Mesodermal cell (in vitro differentiated cells): ENCODE data around the gene ATG2B.

Source experiments
- H3K27ac ChIP-seq: 2 replicates; pipeline ENCODE4 v1.7.0; 2013; ENCODE audit warnings: mild to moderate bottlenecking, low read depth, low read length, moderate library complexity; ENCODE audit not compliant: severe bottlenecking
- H3K36me3 ChIP-seq: 2 replicates; pipeline ENCODE4 v1.7.1; 2013; ENCODE audit warnings: mild to moderate bottlenecking, low read length, moderate library complexity; ENCODE audit not compliant: control insufficient read depth, insufficient read depth
- H3K4me1 ChIP-seq: one replicate; pipeline ENCODE4 v1.7.1; 2013; ENCODE audit warnings: mild to moderate bottlenecking, low read length; ENCODE audit not compliant: insufficient read depth, control insufficient read depth, poor library complexity, severe bottlenecking
- H3K4me3 ChIP-seq: 2 replicates; pipeline ENCODE4 v1.7.0; 2013; ENCODE audit warnings: low read length, control low read depth, mild to moderate bottlenecking; ENCODE audit not compliant: insufficient read depth, poor library complexity, severe bottlenecking; ENCODE audit errors: extremely low read depth
- H3K9me3 ChIP-seq: 2 replicates; pipeline ENCODE4 v1.7.1; 2013; ENCODE audit warnings: mild to moderate bottlenecking, low read length, moderate library complexity; ENCODE audit not compliant: control insufficient read depth
- WGBS, 2 experiments: methylation state at CpG; one replicate each; pipeline ENCODE4 v1.1.5; 2013; ENCODE audit warnings: missing lambda C conversion rate in 2 of 2; ENCODE audit not compliant: insufficient coverage in 2 of 2; 5-methylcytosine and 5-hydroxymethylcytosine counted together

The ATG2B gene

DNA sequence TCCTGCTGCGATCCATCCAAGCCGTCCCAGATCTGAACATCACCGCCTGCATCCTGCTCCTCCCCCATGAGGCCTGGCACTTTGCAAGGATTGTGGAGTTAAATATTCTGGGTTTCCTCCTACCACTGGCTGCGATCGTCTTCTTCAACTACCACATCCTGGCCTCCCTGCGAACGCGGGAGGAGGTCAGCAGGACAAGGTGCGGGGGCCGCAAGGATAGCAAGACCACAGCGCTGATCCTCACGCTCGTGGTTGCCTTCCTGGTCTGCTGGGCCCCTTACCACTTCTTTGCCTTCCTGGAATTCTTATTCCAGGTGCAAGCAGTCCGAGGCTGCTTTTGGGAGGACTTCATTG, 99.0 kb downstream of the ATG2B start:
- 94 to 97% methylated on average over 6 to 12 of the region's 14 CpGs for WGBS, 2 experiments
- no peak overlapping the region for H3K4me3 ChIP-seq
- H3K4me1 ChIP-seq: peaks cover 21% of the 10 kb centered on the region
- H3K27ac ChIP-seq: no peak overlapping the region
- H3K9me3 ChIP-seq: no peaks in the 10 kb centered on the region
- H3K36me3 ChIP-seq: no peaks in the 10 kb centered on the region

DNA sequence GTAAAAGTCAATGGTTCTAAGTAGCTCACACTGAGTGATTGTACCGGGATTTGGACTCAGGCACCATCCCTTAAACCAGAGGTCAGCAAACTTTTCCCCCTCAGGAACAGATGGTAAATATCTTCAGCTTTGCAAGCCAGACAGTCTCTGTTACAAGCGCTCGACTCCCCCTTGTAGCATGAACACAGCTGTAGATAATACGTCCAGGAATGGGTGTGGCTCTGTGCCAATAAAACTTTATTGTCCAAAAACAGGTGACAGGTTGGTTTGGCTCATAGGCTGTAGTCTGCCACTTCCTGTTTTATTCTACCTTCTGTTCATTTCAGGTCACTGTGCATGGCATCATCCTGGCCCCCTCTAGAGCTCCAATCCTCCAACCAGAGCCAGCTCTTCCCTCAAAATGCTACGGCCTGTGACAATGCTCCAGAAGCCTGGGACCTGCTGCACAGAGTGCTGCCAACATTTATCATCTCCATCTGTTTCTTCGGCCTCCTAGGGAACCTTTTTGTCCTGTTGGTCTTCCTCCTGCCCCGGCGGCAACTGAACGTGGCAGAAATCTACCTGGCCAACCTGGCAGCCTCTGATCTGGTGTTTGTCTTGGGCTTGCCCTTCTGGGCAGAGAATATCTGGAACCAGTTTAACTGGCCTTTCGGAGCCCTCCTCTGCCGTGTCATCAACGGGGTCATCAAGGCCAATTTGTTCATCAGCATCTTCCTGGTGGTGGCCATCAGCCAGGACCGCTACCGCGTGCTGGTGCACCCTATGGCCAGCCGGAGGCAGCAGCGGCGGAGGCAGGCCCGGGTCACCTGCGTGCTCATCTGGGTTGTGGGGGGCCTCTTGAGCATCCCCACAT, 99.6 kb downstream of the ATG2B start:
- 95% methylated on average over 19 to 20 of the region's 20 CpGs for WGBS, 2 experiments
- no peak overlapping the region for H3K27ac ChIP-seq
- H3K9me3 ChIP-seq: no peaks in the 10 kb centered on the region
- no peak overlapping the region for H3K4me3 ChIP-seq
- H3K4me1 ChIP-seq: peaks cover 15% of the 10 kb centered on the region
- H3K36me3 ChIP-seq: no peaks in the 10 kb centered on the region

DNA sequence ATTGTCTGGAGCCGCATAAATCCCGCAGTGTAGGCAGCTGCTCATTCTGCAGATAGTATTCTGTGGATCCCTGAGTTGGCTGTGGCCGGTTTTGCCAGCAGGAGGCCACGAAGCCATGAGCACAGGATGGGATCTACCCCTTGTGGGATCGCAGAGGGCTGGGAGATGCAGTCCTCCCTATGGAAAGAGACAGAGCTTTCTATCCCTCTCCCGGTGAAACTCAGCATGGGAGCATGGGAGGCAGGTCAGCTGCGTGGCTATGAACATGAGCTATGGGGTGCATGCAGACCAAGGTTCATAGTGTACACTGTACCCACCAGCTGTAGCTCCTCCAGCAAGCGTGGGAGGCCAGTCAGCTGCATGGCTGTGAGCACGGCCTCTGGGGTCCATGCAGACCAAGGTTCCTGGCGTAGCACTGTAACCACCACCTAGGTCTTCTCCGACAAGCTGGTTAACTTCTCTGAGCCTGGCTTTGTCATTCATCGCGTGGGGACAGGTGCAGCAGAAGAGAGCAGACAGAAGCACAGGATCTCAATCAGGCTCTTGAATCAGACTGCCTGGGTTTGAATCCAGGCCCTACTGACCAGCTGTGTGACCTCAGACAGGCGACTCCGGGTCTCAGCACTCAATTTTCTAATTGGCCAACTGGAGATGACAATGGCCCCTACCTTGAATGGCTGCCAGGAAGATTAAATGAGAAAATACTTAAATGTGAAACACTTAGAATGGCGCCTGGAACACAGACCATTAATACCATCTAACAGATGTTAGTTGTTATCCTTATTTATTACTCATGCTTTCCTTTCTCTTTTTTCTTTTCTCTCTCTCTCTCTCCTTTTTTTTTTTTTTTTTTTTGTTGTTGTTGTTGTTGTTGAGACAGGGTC, 101.1 kb downstream of the ATG2B start:
- WGBS, 2 experiments: 89 to 92% methylated on average over 14 to 15 of the region's 16 CpGs
- Histone ChIP-seq H3K27ac (no peak overlapping the region), H3K4me1 (peaks cover 2% of the 10 kb centered on the region), H3K9me3 (no peaks in the 10 kb centered on the region), H3K4me3 (no peak overlapping the region), H3K36me3 (no peaks in the 10 kb centered on the region)

DNA sequence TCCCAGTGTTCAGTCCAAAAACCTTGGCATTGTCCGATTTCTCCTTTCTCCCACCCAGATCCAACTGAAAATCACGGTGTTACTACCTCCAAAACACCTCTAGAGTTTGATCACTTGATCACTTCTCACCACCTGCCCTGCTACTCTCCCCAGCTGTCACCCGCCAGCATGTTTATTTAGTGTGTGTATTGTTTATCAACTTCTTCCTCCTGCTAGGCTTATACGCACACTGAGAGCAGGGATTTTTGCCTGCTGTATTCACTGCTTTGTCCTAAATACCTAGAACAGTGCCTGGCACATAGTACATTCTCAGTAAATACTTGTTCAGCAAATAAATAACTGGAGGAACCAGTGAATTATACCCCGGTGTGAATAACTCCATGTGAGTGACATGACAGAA, 102.1 kb downstream of the ATG2B start:
- no peaks in the 10 kb centered on the region for H3K9me3 ChIP-seq
- H3K4me1 ChIP-seq: no peaks in the 10 kb centered on the region
- H3K36me3 ChIP-seq: no peaks in the 10 kb centered on the region
- H3K4me3 ChIP-seq: no peak overlapping the region
- 79 to 96% methylated on average over 3 of the region's 5 CpGs for WGBS, 2 experiments
- H3K27ac ChIP-seq: no peak overlapping the region

DNA sequence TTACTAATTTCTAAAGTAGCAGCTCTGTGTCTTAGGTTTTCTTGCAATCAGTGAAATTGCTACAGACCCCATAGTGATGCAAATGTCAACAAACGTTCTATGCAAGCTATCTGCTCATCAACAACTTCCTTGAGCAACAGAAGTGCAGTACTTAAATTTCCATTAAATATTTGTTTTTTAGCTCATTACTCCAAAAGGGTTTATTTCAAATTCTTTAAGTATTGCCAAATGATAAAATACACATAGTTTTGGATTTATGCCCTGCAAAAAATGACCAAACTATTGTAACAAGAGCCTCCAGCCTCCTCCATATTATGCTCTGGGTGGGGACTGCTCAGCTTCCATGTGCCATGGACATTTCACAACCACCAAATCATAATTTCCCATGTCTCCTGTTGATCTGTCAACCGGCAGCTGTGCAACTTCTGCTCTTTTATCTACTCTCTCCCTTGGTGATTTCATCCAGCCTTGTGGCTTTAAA, 102.8 kb downstream of the ATG2B start:
- peaks cover 7% of the 10 kb centered on the region for H3K4me1 ChIP-seq
- H3K36me3 ChIP-seq: no peaks in the 10 kb centered on the region
- 76 to 87% methylated on average over 2 of the region's 2 CpGs for WGBS, 2 experiments
- no peak overlapping the region for H3K27ac ChIP-seq
- H3K9me3 ChIP-seq: no peaks in the 10 kb centered on the region
- no peak overlapping the region for H3K4me3 ChIP-seq

DNA sequence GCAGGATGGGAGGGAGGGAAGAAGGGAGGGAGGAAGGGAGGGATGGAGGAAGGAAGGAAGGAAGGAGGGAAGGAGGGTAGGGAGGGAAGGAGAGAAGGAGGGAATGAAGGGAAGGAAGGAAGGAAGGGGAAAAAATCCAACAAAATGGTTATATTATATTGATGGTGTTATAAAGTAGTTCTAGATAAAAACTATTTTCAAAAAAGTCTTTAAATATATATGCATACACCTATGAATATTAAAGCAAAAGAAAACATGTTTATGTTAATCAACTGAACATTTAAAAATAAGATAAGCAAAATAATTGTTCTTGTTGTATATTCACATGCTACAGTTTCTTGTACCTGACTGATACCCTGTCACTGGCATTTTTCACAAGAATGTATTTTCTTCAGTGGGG, 105.2 kb downstream of the ATG2B start:
- H3K36me3 ChIP-seq: no peaks in the 10 kb centered on the region
- H3K4me3 ChIP-seq: no peak overlapping the region
- no peaks in the 10 kb centered on the region for H3K9me3 ChIP-seq
- H3K27ac ChIP-seq: no peak overlapping the region
- peaks cover 13% of the 10 kb centered on the region for H3K4me1 ChIP-seq

DNA sequence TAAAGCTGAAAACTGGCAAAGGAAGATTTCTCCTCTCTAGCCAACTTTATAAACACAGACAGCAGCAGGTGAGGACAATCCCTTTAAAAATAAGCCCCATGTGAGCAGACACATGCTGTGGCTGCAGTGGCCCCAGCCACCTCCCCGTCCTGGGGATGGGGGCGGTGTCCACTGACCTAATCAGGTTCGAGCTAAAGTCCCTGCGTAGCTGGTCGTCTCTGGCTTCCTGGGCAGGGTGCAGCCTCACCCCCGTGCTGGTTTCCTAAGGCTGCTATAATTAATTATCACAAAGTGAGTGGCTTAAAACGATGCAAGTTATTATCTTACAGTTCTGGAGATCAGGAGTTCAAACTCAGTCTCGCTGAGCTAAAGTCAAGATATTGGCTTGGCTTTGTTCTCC, 106.1 kb downstream of the ATG2B start:
- H3K27ac ChIP-seq: no peak overlapping the region

DNA sequence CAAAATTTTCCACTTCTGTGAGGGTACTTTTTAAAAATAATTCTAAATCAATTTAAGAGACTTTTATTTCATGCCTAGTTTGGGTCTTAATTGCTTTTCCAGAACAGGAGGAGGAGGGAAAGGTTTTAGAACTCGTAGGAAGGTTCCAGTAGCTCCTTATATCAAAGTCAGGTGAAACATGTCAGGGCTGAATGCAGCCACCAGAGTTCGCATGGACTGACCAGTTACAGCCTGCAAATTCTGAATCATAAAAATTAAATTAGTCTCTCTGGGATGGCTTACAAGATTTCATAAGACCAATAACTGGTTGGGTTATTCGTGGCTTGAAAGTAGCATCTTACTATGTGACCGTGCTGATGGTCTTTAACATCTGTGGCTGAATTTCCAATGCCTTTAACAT, 106.7 kb downstream of the ATG2B start:
- 100% methylated on average over 1 to 3 of the region's 4 CpGs for whole genome bisulfite sequencing, 2 experiments
- Histone ChIP-seq H3K9me3 (no peaks in the 10 kb centered on the region), H3K4me1 (peaks cover 20% of the 10 kb centered on the region), H3K4me3 (no peak overlapping the region), H3K36me3 (no peaks in the 10 kb centered on the region), H3K27ac (no peak overlapping the region)

More for the DNA sequence above, 106.1 kb downstream of the ATG2B start:
- Histone ChIP-seq H3K36me3 (no peaks in the 10 kb centered on the region), H3K4me3 (no peak overlapping the region), H3K4me1 (peaks cover 20% of the 10 kb centered on the region), H3K9me3 (no peaks in the 10 kb centered on the region)
- WGBS, 2 experiments: 74 to 91% methylated on average over 3 to 8 of the region's 8 CpGs

DNA sequence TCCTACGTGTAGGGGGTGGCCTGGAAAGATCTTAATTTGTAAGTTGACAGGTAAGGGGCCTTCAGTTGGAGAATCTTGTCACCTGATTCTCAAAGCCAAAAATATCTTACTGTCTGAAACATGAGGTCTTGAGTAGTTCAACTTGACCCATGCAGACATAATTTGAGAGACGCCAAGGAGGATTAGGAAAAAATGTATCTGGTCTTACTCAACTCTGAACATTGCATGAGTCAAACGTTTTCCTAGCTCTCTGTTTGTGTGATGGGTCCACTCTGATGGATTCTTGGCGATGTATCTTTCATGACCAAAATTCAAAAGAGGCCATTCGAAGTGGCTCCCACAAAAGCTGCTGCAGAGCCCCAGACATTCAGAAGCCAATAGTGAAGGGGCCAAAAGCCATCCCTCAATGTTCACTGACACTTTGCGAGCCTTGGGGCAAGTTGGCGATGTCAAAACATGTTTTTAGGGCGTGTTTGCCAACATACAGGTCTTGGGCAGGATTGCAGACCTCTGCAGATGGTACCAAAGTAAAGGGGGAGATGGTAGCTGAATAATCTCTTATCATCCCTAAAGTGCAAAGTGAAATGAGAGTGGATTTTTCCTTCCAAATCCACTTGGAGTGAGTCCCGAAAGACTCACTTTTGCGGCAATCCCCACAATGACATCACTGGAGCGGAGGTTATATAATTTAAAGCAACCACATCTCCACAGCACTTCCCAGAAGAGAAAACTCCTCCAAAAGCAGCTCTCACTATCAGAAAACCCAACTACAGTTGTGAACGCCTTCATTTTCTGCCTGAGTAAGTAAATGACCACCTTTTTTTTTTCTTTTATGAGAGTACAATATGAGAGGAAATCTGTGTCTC, 107.4 kb downstream of the ATG2B start, which contains the start of gene BDKRB1:
Gene BDKRB1 (plus strand): TSS at position 710 of the 866 bp plus-strand sequence. CDS start 7,473 bp downstream, outside the sequence.
- Histone ChIP-seq H3K4me3 (no peak within 1 kb of the TSS), H3K9me3 (no peaks in the 10 kb centered on the region), H3K27ac (no peak within 1 kb of the TSS), H3K36me3 (no peaks in the 10 kb centered on the region), H3K4me1 (peaks cover 20% of the 10 kb centered on the region)
- 86 to 97% methylated on average over 6 to 9 of the region's 12 CpGs for WGBS, 2 experiments

DNA sequence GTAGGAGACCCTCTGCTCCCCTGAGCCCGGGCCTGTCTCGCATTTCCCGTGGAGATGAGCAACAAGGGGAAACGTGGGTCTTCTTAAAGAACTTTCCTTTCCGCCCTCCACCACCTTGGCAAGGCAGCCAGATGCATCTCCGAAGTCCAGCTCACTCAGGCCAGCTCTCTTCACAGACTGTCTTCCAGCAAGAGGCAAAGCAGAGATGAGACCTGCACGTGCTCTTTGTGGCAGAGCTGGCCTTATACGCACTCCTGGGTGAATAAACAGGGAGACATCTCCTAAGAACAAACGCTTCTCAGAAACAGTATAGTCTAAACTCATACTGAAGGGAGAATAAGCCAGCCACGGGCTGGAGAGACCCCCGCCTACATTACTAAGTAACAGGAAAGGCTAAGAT, 108.5 kb downstream of the ATG2B start:
- no peaks in the 10 kb centered on the region for H3K36me3 ChIP-seq
- WGBS, 2 experiments: 89 to 96% methylated on average over 6 to 8 of the region's 11 CpGs
- no peak overlapping the region for H3K4me3 ChIP-seq
- peaks cover 20% of the 10 kb centered on the region for H3K4me1 ChIP-seq
- no peak overlapping the region for H3K27ac ChIP-seq
- no peaks in the 10 kb centered on the region for H3K9me3 ChIP-seq
